Stimulated activated CD4-positive, alpha-beta T cell treated with anti-CD3 and anti-CD28 coated beads, TNF-alpha, amount 100 ng/mL, for 4 hours (primary cell): ENCODE measurements around the gene PALLD.

Source experiments
- DNase-seq, 3 experiments: peaks; one replicate each; pipeline ENCODE4 v3.0.0-alpha.2; 2020; ENCODE audit warnings: low read depth in 3 of 3

Gene PALLD

DNA sequence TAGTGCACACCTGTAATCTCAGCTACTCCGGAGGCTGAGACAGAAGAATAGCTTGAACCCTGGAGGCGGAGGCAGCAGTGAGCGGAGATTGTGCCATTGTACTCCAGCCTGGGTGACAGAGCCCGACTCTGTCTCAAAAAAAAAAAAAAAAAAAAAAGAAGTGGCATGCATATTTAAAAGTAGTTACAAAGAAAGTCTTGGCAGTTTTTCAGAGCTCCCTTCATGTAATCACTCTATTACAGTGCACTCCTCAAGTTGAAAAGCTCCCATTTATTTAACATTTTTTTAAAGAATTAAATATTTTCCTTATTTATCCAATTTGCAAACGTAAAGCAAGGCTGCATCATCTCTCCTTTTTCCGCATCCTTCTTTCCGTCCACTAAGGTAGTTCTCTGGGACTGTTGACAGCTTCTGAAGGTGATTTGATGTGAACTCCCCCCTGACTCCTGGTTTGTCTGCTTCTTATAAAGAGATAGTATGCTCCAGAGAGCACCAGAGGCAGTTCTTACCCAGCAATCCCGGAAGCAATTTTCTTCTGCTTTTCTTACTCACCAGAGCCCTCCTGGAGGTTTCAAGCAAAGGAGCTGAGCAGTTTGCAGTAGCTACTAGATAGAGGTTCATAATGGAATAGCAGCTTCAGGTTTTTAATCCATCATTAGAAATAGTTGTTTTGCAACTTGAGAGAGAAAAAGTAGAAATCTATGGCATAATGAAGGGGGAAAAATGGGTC lies 151.0 kb downstream of the PALLD start:
- DNase-seq = no peak

- no peak for DNase-seq
Measured at GRCh38 chr4:168648494-168648893, 151.6 kb downstream of the PALLD start.

GRCh38 chr4:168648929-168649328 lies 152.1 kb downstream of the PALLD start:
- DNase-seq = no peak

DNA sequence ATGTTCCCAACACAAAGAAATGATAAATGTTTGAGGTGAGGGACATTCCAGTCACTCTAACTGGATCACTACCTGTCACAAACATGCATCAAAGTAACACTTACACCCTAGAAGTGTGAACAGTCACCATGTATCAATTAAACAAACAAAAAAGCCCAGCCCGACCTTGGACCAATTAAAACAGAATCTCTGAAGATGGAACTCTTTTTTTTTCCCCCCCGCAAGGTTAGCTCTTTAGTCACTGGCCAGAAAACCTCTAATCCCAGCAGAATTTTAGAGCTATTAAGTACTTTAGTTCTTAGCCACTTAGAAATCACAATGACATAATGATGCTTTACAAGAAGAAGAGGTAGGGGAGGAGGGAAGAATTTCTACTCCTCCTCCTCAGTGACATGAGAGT lies 154.5 kb downstream of the PALLD start:
- no peak for DNase-seq

DNA sequence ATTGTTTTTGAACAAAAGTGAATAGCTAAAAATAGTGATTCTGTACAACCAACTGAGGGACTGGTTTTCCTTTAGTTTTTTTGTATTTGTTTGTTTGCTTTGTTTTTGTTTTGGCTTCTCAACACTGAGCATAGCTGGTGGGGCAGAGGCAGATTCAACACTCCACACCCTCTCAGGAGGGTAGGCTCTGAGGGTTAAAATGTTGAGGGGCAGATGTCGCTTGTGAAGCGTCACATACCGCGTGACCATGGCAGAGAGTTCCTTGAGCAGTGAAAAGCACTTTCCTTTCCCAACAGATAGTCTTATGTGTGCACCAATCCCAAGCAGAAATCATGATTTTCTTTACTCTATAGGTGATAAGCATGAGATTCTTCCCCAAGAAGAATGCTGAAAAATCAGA lies 155.0 kb downstream of the PALLD start:
- no peak for DNase-seq

GRCh38 chr4:168652755-168653154 lies 155.9 kb downstream of the PALLD start:
- DNase-seq = no peak

DNA sequence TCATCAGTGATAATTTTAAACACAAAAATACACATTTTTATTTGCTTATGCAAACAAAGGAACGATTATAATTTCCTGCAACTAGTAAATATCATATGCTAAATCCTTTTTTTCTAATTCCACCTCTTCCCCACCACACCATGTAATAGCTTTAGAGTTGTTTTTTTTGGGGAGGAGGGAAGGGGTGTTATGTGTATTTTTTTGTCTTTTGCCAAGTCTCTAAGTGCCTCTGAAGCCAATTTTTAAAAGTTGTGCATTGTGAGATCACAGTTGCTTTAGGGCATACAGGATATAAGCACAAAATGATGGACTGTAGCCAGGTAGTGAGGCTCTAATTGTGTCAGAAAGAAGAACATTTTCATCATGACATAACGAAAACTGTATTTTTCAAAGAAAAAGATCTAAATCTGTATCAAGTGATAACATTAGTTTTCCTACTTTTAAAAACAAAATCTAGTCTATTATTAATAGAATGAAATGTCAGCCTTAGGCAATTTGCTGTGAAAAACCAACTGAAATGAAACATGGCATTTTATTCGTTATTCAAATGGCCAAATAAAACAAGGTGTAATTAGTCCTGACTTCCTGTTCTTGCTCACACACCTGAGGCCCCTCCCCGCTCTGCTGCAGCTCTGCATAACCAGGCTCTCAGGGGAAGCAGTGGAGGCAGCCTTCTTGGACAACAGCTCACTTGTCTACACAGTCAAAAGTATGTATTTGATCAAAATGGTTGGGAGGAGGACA lies 157.4 kb downstream of the PALLD start:
- DNase-seq = no peak

- no peak for DNase-seq
Measured at GRCh38 chr4:168654848-168655174, 158.0 kb downstream of the PALLD start.

- DNase-seq = no peak
Measured at GRCh38 chr4:168655182-168655581, 158.3 kb downstream of the PALLD start.

DNA sequence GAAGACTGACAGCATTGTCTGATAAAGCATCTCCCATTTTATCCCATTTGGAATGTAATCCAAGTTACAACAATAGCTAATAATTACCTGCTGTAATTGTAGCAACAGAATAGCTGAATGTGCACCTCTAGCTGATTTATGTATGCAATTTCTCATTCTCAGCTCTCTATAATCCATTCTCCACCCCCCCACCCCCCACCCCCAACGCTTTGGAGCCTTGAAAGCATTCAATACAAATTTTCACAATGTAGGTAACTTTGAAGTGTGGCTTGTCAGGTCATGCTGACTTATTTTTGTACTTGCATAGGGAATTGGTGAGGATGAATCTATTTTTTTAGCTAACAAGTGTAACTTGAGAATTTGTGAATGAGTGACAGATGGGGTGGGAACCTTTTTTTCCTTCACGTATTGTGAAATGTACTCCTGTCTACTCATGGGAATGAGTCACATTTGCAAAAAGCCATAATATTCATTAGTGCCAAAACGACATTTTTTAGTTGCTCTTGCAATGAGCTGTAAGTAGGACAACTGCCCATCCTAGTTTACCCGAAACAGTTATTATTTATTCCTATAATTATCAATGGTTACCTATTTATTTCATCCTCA lies 159.3 kb downstream of the PALLD start:
- no peak for DNase-seq

DNA sequence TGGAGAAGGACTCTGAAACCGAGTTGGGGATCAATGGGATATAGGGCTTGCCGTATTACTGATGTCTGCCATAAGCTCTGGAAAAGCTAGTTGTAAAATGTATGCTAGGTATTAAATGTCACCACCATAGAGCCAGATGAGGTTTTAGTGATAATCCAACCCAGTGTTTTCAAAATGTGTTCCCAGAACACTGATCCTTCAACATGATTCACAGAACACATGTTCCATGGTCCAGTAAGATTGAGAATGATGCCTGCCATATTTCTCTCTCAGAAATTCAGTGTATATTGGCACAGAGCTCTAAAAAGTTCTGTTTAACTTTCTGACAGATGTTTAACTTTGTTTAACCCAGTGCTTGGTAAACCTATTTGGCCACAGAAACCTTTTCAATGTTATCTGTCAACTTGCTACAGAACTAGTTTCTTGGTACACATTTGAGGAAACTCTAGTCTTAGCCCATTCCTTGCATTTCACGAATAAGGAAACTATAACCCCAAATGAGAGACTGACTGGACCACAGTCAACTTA lies 160.2 kb downstream of the PALLD start:
- DNase-seq = no peak

GRCh38 chr4:168658751-168659150 lies 161.9 kb downstream of the PALLD start:
- no peak for DNase-seq

DNA sequence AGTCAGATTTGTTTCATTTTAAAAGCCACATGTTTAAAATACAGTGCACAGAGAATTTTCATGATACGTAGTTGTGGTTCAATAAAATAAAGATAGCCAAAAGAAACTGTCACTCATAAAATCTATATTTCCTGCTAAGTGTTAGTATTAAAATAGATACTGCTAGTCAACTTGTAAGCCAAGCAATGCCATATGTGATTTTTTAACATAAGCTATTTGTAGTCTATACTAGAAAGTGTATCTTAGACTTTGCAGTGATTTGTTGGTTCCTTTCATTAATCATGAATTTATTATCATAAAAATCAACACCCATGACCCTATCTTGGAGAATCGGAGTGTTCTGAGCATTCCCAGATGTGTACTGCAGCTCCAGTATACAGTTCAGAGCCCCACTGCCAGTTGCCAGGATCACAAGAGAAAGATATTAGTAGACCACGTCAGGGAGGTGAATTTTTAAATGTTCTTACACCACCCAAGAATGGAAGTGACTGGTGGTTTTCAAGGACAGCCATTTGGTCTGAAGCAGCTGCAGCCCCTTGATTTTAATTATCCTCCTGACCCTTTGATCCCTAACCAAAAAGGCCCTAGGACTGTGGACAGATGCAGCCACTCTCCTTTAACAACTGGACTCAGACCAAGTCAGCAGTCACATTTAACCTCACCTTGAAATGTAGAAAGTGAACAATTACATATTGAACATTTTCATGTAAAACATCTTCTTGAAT lies 163.1 kb downstream of the PALLD start:
- DNase-seq = no peak

GRCh38 chr4:168662297-168662984 lies 165.6 kb downstream of the PALLD start:
- DNase-seq = no peak

GRCh38 chr4:168664242-168664891 lies 167.5 kb downstream of the PALLD start:
- no peak for DNase-seq

DNA sequence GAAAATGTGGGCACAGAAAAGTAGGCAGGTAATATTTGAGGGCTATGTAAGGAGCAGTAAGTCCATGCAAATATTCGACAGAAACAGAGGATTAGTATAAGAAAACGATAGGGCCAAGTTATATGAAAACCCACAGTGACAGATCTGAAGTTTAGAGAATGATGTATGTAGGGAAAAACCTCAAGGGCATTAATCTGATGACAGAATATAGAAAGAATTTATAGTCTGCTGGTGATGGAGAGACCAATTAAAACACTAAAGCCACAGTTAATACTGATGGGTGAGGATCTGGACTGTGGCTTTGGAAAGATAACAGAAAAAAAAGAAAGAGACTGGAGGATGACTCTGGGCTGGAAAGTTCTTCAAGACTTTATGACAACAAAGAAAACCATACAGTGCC lies 169.7 kb downstream of the PALLD start:
- DNase-seq = no peak

DNA sequence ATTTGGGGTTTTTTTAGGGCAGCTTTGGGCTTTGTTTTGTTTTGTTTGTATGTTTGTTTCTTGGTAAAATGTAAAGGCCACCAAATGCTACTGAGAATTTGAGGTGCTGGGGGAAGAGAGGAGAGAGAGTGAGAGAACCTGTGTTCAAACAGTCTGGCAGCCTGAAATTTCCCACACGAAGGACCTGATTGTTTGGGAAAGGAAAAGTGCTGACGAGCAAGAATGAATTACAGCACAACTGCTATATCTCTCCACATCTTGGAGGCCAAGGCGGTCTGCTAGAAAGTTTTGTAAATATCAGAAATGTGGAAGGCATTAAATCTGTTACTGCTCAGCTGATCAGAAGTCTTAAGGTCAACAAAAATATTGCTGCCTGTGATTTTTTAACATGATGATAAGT lies 170.5 kb downstream of the PALLD start:
- no peak for DNase-seq

- no peak for DNase-seq
Measured at GRCh38 chr4:168667921-168668320, 171.1 kb downstream of the PALLD start.

DNA sequence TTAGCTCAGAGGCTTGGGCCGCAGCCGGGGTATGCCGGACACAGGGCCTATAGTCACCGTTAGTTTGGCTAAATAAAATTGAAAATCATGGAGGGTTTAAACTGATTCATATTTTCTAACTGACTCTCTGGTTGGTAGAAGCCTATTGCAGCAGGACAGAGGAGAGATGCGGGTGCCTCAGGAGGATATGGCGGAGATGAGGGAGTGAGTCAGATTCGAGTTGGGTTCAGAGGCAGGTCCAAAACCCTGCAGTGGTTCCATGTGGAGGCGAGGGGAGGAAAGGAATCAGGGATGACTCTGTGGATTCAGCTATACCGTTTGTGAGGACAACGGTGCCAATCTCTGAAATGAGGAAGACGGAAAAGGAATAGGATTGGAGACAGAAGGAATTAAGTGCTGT lies 176.6 kb downstream of the PALLD start:
- DNase-seq = no peak

GRCh38 chr4:168674077-168674747 lies 177.4 kb downstream of the PALLD start:
- no peak for DNase-seq

GRCh38 chr4:168674866-168675265 lies 178.0 kb downstream of the PALLD start:
- no peak for DNase-seq
